CD4-positive, alpha-beta T cell (primary cell): Measurements from ENCODE around the gene CENPE. TPM values are rescaled to one million over a fixed set of nuclear protein-coding genes. Genes with fewer than 3 reads are reported as not detected.

Experiments
- ATAC-seq: fragments of 200-7000 bp; cut with Tn5 transposase; one replicate; pipeline ENCODE4 v1.10.0; 2022; ENCODE audit warnings: mild to moderate bottlenecking; ENCODE audit not compliant: poor library complexity
- CTCF ChIA-PET: fragments of 350-600 bp; sonication (Branson Sonifier 250); formaldehyde crosslinking; loops from one replicate; lab custom pipeline; 2021; ENCODE audit warnings: antibody characterized with exemption, inconsistent platforms; lab: Charles Lee
- POLR2A ChIA-PET: fragments of 350-600 bp; sonication (Branson Sonifier 250); formaldehyde crosslinking; loops from one replicate; lab custom pipeline; 2021; ENCODE audit warnings: antibody characterized with exemption, inconsistent platforms; lab: Charles Lee
- DNase-seq, 14 experiments: peaks; one replicate each; pipeline ENCODE4 v3.0.0-alpha.2; 2013 to 2020; ENCODE audit warnings: mixed read lengths in 2 of 14
- H3K27ac ChIP-seq, 2 donors: one replicate each; pipeline versions ENCODE4 v1.5.1 to v1.7.0; 2013; ENCODE audit warnings: low read length in 2 of 2, low read depth in 1 of 2, mild to moderate bottlenecking in 1 of 2
- H3K27me3 ChIP-seq, 2 experiments: 1 replicate in 1 of 2; 2 replicates in 1 of 2; pipeline versions ENCODE4 v1.6.1 to v1.7.0; 2013; ENCODE audit warnings: low read length in 2 of 2, control low read depth in 1 of 2, mild to moderate bottlenecking in 1 of 2, moderate library complexity in 1 of 2; ENCODE audit not compliant: insufficient read depth in 2 of 2, control insufficient read depth in 1 of 2
- H3K36me3 ChIP-seq: one replicate; pipeline ENCODE4 v1.6.1; 2013; ENCODE audit warnings: low read length, control low read depth; ENCODE audit not compliant: insufficient read depth
- H3K4me1 ChIP-seq: one replicate; pipeline ENCODE4 v1.6.1; 2013; ENCODE audit warnings: low read length, control low read depth; ENCODE audit not compliant: insufficient read depth
- H3K4me3 ChIP-seq: one replicate; pipeline ENCODE4 v1.5.1; 2013; ENCODE audit warnings: mild to moderate bottlenecking, low read length, moderate library complexity
- H3K9me3 ChIP-seq, 2 experiments: 1 replicate in 1 of 2; 2 replicates in 1 of 2; pipeline versions ENCODE4 v1.6.1 to v1.7.0; 2013; ENCODE audit warnings: low read length in 2 of 2, mild to moderate bottlenecking in 2 of 2, control low read depth in 1 of 2, moderate library complexity in 1 of 2; ENCODE audit not compliant: control insufficient read depth in 1 of 2, insufficient read depth in 1 of 2
- H3K27ac Mint-ChIP-seq: one replicate; pipeline ENCODE4 v1.8.0; 2020; ENCODE audit warnings: mixed read lengths
- H3K27me3 Mint-ChIP-seq: one replicate; pipeline ENCODE4 v1.8.0; 2021; ENCODE audit warnings: mixed read lengths
- H3K36me3 Mint-ChIP-seq: one replicate; pipeline ENCODE4 v1.8.0; 2021; ENCODE audit warnings: low read depth, mixed read lengths
- H3K4me1 Mint-ChIP-seq: one replicate; pipeline ENCODE4 v1.8.0; 2021; ENCODE audit warnings: low read depth, mixed read lengths
- H3K4me3 Mint-ChIP-seq: one replicate; pipeline ENCODE4 v1.8.0; 2020; ENCODE audit warnings: mild to moderate bottlenecking, mixed read lengths
- H3K9me3 Mint-ChIP-seq: one replicate; pipeline ENCODE4 v1.8.0; 2020; ENCODE audit warnings: mixed read lengths
- intact Hi-C, 2 experiments: fragments of 100-400 bp; cut with DNase I in 1 of 2; cut with micrococcal nuclease in 1 of 2; formaldehyde crosslinking; loops; one replicate each; pipeline versions ENCODE4 v1.15.1 to v1.9.0; 2023 to 2025; cut with DNase I, micrococcal nuclease
- total RNA-seq, 174 experiments: library from RNA in 2 of 174; stranded (reverse) in 2 of 174; gene quantifications; one replicate each; pipeline ENCODE4 v1.2.3 and lab custom pipeline; 2021 to 2026
- TF ChIP-seq, protein P1 (sequence below): fragments of 200-600 bp; IDR thresholded peaks from one replicate; pipeline ENCODE4 v1.8.0; 2022; ENCODE audit warnings: antibody characterized with exemption, mild to moderate bottlenecking

CENPE gene
- total RNA-seq, 2 experiments from 2014 or later, result 2.7 to 3.2 TPM

DNA sequence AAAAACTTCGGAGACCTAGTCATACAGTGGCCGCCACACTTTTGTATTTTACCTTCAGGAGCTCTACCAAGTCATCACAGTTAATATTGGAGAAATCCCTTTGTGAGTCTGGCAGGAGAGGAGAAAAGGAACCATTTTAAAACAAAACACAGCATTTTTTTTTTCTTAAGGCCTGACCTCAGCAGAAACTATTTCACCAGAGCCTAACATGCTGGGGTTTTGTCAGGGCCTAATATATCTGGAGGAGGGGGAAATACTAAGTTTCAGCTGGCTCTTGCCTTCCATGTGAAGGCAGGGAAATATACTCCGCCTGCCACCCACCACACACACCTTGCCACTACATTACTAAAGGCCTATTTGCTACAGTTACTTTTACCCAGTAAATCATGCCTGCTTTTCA, 72.0 kb downstream of the CENPE start:
- no peak overlapping the region for H3K27ac Mint-ChIP-seq
- DNase-seq (no peak), ATAC-seq (no peak)
- Histone ChIP-seq H3K4me3 (no peak overlapping the region), H3K4me1 (no peaks in the 10 kb centered on the region), H3K9me3 (peaks cover 0 to 6% of the 10 kb centered on the region in 2 experiments), H3K27ac (no peak overlapping the region), H3K27me3 (no peaks in the 10 kb centered on the region), H3K36me3 (no peaks in the 10 kb centered on the region)
- intact Hi-C loops, result no loop called here
- H3K4me1 Mint-ChIP-seq, result no peaks in the 10 kb centered on the region
- TF ChIP-seq, protein P1, sequence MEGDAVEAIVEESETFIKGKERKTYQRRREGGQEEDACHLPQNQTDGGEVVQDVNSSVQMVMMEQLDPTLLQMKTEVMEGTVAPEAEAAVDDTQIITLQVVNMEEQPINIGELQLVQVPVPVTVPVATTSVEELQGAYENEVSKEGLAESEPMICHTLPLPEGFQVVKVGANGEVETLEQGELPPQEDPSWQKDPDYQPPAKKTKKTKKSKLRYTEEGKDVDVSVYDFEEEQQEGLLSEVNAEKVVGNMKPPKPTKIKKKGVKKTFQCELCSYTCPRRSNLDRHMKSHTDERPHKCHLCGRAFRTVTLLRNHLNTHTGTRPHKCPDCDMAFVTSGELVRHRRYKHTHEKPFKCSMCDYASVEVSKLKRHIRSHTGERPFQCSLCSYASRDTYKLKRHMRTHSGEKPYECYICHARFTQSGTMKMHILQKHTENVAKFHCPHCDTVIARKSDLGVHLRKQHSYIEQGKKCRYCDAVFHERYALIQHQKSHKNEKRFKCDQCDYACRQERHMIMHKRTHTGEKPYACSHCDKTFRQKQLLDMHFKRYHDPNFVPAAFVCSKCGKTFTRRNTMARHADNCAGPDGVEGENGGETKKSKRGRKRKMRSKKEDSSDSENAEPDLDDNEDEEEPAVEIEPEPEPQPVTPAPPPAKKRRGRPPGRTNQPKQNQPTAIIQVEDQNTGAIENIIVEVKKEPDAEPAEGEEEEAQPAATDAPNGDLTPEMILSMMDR, result no peak
- no peak overlapping the region for H3K4me3 Mint-ChIP-seq
- peaks cover 13% of the 10 kb centered on the region for H3K9me3 Mint-ChIP-seq
- H3K36me3 Mint-ChIP-seq, result peaks cover 22% of the 10 kb centered on the region
- POLR2A ChIA-PET, result interaction anchor here (1.2 kb wide), 1 partner anchor 25 kb away, joined by 3 read pairs; no protein-coding TSS in a partner anchor
- H3K27me3 Mint-ChIP-seq, result no peaks in the 10 kb centered on the region
- CTCF ChIA-PET, result no interaction called here

DNA sequence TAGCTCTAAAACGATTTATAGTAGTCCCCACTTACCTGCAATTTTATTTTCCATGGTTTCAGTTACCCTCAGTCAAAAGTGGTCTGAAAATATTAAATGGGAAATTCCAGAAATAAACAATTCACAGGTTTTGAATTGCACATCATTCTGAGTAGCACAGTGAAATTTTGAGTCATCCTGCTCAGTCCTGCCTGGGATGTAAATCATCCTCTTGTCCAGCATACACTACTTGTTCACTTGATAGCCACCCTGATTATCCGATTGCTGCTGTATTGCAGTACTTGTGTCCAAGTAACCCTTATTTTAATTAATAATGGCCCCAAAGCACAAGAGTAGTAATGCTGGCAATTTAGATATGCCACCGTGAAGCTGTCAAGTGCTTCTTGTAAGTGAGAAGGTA, 75.0 kb downstream of the CENPE start:
- CTCF ChIA-PET, result interaction anchor here (1.4 kb wide), 1 partner anchor 10 kb away, joined by 7 read pairs; no protein-coding TSS in a partner anchor

DNA sequence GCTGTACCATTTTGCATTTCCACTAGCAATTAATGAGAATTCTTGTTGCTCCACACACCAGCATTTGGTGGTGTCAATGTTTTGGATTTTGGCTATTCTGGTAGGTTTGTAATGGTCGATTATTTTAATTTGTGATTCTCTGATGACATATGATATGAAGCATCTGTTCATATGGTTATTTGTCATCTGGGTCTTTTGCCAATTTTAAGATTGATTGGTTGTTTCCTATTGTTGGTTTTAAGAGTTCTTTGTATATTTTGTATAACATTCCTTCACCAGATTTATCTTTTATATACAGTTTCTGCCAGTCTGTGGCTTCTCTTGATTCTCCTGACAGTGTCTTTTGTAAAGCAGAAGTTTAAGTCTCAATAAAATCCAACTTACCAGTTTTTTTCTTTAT, 80.0 kb downstream of the CENPE start:
- no peak for DNase-seq
- Histone ChIP-seq H3K36me3 (no peaks in the 10 kb centered on the region), H3K4me1 (no peaks in the 10 kb centered on the region), H3K27ac (no peak overlapping the region), H3K27me3 (no peaks in the 10 kb centered on the region), H3K4me3 (no peak overlapping the region), H3K9me3 (no peaks in the 10 kb centered on the region)
- TF ChIP-seq, protein P1, result no peak
- POLR2A ChIA-PET, result no interaction called here
- no peaks in the 10 kb centered on the region for H3K9me3 Mint-ChIP-seq
- ATAC-seq, result no peak
- H3K36me3 Mint-ChIP-seq, result no peaks in the 10 kb centered on the region
- intact Hi-C loops, result no loop called here
- H3K27me3 Mint-ChIP-seq, result no peaks in the 10 kb centered on the region
- no peak overlapping the region for H3K4me3 Mint-ChIP-seq
- H3K4me1 Mint-ChIP-seq, result no peaks in the 10 kb centered on the region
- no peak overlapping the region for H3K27ac Mint-ChIP-seq
- CTCF ChIA-PET, result no interaction called here

More for the DNA sequence above, 75.0 kb downstream of the CENPE start:
- H3K9me3 ChIP-seq, result peaks cover 0 to under 1% of the 10 kb centered on the region in 2 experiments
- Mint-ChIP-seq H3K9me3 (peaks cover 9% of the 10 kb centered on the region), H3K27me3 (no peaks in the 10 kb centered on the region), H3K4me1 (no peaks in the 10 kb centered on the region), H3K36me3 (peaks cover 16% of the 10 kb centered on the region), H3K27ac (no peak overlapping the region), H3K4me3 (no peak overlapping the region)
- H3K27ac ChIP-seq, result no peak overlapping the region
- no peaks in the 10 kb centered on the region for H3K4me1 ChIP-seq
- H3K4me3 ChIP-seq, result no peak overlapping the region
- no peaks in the 10 kb centered on the region for H3K36me3 ChIP-seq
- TF ChIP-seq, protein P1, result no peak
- ATAC-seq (no peak), DNase-seq (no peak)
- POLR2A ChIA-PET, result interaction anchor here (1.0 kb wide), 1 partner anchor 9 kb away, joined by 3 read pairs; no protein-coding TSS in a partner anchor
- no peaks in the 10 kb centered on the region for H3K27me3 ChIP-seq
- intact Hi-C loops, result no loop called here
